Neural progenitor cell (in vitro differentiated cells): ENCODE measurements around the gene PGGT1B. TPM values are rescaled to one million over a fixed set of nuclear protein-coding genes. Genes with fewer than 3 reads are reported as not detected.

Experiments used
- DNase-seq: peaks from one replicate; pipeline ENCODE4 v3.0.0-alpha.2; 2016; ENCODE audit warnings: low spot score
- H2AFZ ChIP-seq: fragments of 200-600 bp; sonication (generic); replicated peaks from 2 replicates; pipeline ENCODE4 v1.6.1; 2016; ENCODE audit warnings: antibody characterized with exemption
- H3F3A ChIP-seq: fragments of 200-600 bp; sonication (generic); 2 replicates; pipeline ENCODE4 v1.6.1; 2016; ENCODE audit warnings: antibody characterized with exemption, low read depth
- H3K27ac ChIP-seq: fragments of 200-600 bp; sonication (generic); 2 replicates; pipeline ENCODE4 v1.5.1; 2016; ENCODE audit warnings: mild to moderate bottlenecking
- H3K27me3 ChIP-seq: fragments of 200-600 bp; sonication (generic); 2 replicates; pipeline ENCODE4 v1.6.1; 2016; ENCODE audit warnings: mild to moderate bottlenecking, moderate library complexity
- H3K36me3 ChIP-seq: fragments of 200-600 bp; sonication (generic); 2 replicates; pipeline ENCODE4 v1.5.1; 2016
- H3K4me1 ChIP-seq: fragments of 200-600 bp; sonication (generic); 2 replicates; pipeline ENCODE4 v1.6.1; 2016; ENCODE audit warnings: mixed run types
- H3K4me2 ChIP-seq: fragments of 200-600 bp; sonication (generic); 2 replicates; pipeline ENCODE4 v1.6.1; 2016
- H3K4me3 ChIP-seq: fragments of 200-600 bp; sonication (generic); 2 replicates; pipeline ENCODE4 v1.5.1; 2016
- H3K79me2 ChIP-seq: fragments of 200-600 bp; sonication (generic); 2 replicates; pipeline ENCODE4 v1.6.1; 2016; ENCODE audit warnings: low read depth
- H3K9ac ChIP-seq: fragments of 200-600 bp; sonication (generic); 2 replicates; pipeline ENCODE4 v1.6.1; 2016
- H3K9me3 ChIP-seq: fragments of 200-600 bp; sonication (generic); 2 replicates; pipeline ENCODE4 v1.5.1; 2016; ENCODE audit warnings: low read depth
- H4K20me1 ChIP-seq: fragments of 200-600 bp; sonication (generic); 2 replicates; pipeline ENCODE4 v1.6.1; 2016; ENCODE audit warnings: low read depth
- H3K27ac Mint-ChIP-seq: 3 replicates; pipeline ENCODE4 v1.8.0; 2021; ENCODE audit warnings: mixed read lengths
- H3K27me3 Mint-ChIP-seq: 2 replicates; pipeline ENCODE4 v1.8.0; 2022; ENCODE audit warnings: low read depth, mild to moderate bottlenecking, inconsistent platforms, moderate library complexity, mixed read lengths; ENCODE audit not compliant: insufficient read depth
- H3K36me3 Mint-ChIP-seq: 3 replicates; pipeline ENCODE4 v1.8.0; 2021; ENCODE audit warnings: mixed read lengths
- H3K4me1 Mint-ChIP-seq: 3 replicates; pipeline ENCODE4 v1.8.0; 2021; ENCODE audit warnings: mixed read lengths
- H3K4me3 Mint-ChIP-seq: 3 replicates; pipeline ENCODE4 v1.8.0; 2021; ENCODE audit warnings: mild to moderate bottlenecking, moderate library complexity, mixed read lengths
- H3K9me3 Mint-ChIP-seq: 3 replicates; pipeline ENCODE4 v1.8.0; 2020; ENCODE audit warnings: mixed read lengths
- CTCF ChIP-seq: fragments of 200-600 bp; sonication (generic); IDR thresholded peaks from 2 replicates; pipeline ENCODE4 v1.5.1; 2017; ENCODE audit warnings: antibody characterized with exemption, mild to moderate bottlenecking
- EZH2 ChIP-seq: fragments of 200-600 bp; sonication (generic); IDR thresholded peaks from 2 replicates; pipeline ENCODE4 v1.6.1; 2017; ENCODE audit warnings: antibody characterized with exemption, mild to moderate bottlenecking, moderate library complexity
- EZH2phosphoT487 ChIP-seq: fragments of 200-600 bp; sonication (generic); IDR thresholded peaks from 2 replicates; pipeline ENCODE4 v1.6.1; 2017; ENCODE audit warnings: antibody characterized with exemption
- total RNA-seq: library from RNA; depleted of rRNA; stranded (reverse); fragments of >200 nt; gene quantifications from 2 replicates; pipeline ENCODE4 v1.2.3, GENCODE V29; 2015; ENCODE audit warnings: low replicate concordance

The PGGT1B gene
- total RNA-seq, 1 donor from 2014 or later = 20.6 TPM

GRCh38 chr5:115191474-115192031 is 71.1 kb downstream of the PGGT1B start:
- TF ChIP-seq EZH2 (no peak), CTCF (no peak), EZH2phosphoT487 (no peak)
- no peaks in the 10 kb centered on the region for H3K4me1 Mint-ChIP-seq
- H3K4me3 ChIP-seq = no peak overlapping the region

DNA sequence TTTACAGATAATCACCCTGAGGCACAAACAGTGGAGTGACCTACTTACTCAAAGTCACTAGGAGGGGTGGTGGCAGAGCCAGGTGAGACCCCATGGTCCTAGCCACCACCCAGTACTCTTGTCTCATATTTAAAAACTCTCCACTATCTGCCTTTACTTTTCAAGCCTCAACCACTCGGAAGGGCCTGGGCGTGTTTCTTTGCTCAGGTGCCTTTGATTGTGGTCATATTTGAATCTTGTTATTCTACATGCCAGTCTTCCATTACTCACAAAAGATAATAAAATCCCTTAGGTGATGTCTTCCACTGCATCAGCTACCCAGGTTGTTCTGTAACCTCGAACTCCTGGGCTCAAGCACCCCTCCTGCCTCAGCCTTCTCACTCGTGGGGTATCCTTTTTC is 72.3 kb downstream of the PGGT1B start:
- no peaks in the 10 kb centered on the region for H3K9me3 Mint-ChIP-seq
- H2AFZ ChIP-seq = no peak overlapping the region
- no peak for DNase-seq
- H3K4me3 Mint-ChIP-seq = no peak overlapping the region
- H3K9ac ChIP-seq = no peak overlapping the region
- no peaks in the 10 kb centered on the region for H3K36me3 Mint-ChIP-seq
- no peak overlapping the region for H3K27ac ChIP-seq
- no peaks in the 10 kb centered on the region for H3K9me3 ChIP-seq
- no peaks in the 10 kb centered on the region for H3F3A ChIP-seq
- no peaks in the 10 kb centered on the region for H3K27me3 Mint-ChIP-seq
- no peaks in the 10 kb centered on the region for H4K20me1 ChIP-seq
- H3K27ac Mint-ChIP-seq = no peak overlapping the region
- no peaks in the 10 kb centered on the region for H3K4me1 ChIP-seq
- no peaks in the 10 kb centered on the region for H3K4me1 Mint-ChIP-seq
- H3K27me3 ChIP-seq = no peaks in the 10 kb centered on the region
- no peak for TF ChIP-seq EZH2phosphoT487
- TF ChIP-seq CTCF = no peak
- TF ChIP-seq EZH2 = no peak
- H3K79me2 ChIP-seq = no peaks in the 10 kb centered on the region
- no peak overlapping the region for H3K4me2 ChIP-seq
- no peaks in the 10 kb centered on the region for H3K36me3 ChIP-seq
- no peak overlapping the region for H3K4me3 ChIP-seq

More at GRCh38 chr5:115191474-115192031, 71.1 kb downstream of the PGGT1B start:
- H3K27me3 Mint-ChIP-seq = no peaks in the 10 kb centered on the region
- Histone ChIP-seq H3K36me3 (no peaks in the 10 kb centered on the region), H3K4me1 (no peaks in the 10 kb centered on the region), H3K27me3 (no peaks in the 10 kb centered on the region), H3K79me2 (no peaks in the 10 kb centered on the region), H3K27ac (no peak overlapping the region), H3K9ac (no peak overlapping the region), H2AFZ (no peak overlapping the region), H3K9me3 (no peaks in the 10 kb centered on the region), H3F3A (no peaks in the 10 kb centered on the region), H3K4me2 (no peak overlapping the region), H4K20me1 (no peaks in the 10 kb centered on the region)
- H3K36me3 Mint-ChIP-seq = no peaks in the 10 kb centered on the region
- H3K4me3 Mint-ChIP-seq = no peak overlapping the region
- H3K27ac Mint-ChIP-seq = no peak overlapping the region
- no peaks in the 10 kb centered on the region for H3K9me3 Mint-ChIP-seq
- DNase-seq = no peak

- H3K4me3 ChIP-seq = no peak overlapping the region
- Mint-ChIP-seq H3K27ac (no peak overlapping the region), H3K4me1 (no peaks in the 10 kb centered on the region), H3K9me3 (no peaks in the 10 kb centered on the region), H3K27me3 (no peaks in the 10 kb centered on the region), H3K36me3 (no peaks in the 10 kb centered on the region), H3K4me3 (no peak overlapping the region)
- H3F3A ChIP-seq = no peaks in the 10 kb centered on the region
- no peaks in the 10 kb centered on the region for H3K9me3 ChIP-seq
- no peaks in the 10 kb centered on the region for H4K20me1 ChIP-seq
- no peak for TF ChIP-seq EZH2phosphoT487
- no peak for TF ChIP-seq EZH2
- no peaks in the 10 kb centered on the region for H3K27me3 ChIP-seq
- H3K79me2 ChIP-seq = no peaks in the 10 kb centered on the region
- H3K36me3 ChIP-seq = no peaks in the 10 kb centered on the region
- no peak overlapping the region for H3K9ac ChIP-seq
- no peak overlapping the region for H2AFZ ChIP-seq
- no peak overlapping the region for H3K27ac ChIP-seq
- no peak overlapping the region for H3K4me2 ChIP-seq
- no peak for DNase-seq
- H3K4me1 ChIP-seq = no peaks in the 10 kb centered on the region
Measured at GRCh38 chr5:115189866-115190265, 72.8 kb downstream of the PGGT1B start.

DNA sequence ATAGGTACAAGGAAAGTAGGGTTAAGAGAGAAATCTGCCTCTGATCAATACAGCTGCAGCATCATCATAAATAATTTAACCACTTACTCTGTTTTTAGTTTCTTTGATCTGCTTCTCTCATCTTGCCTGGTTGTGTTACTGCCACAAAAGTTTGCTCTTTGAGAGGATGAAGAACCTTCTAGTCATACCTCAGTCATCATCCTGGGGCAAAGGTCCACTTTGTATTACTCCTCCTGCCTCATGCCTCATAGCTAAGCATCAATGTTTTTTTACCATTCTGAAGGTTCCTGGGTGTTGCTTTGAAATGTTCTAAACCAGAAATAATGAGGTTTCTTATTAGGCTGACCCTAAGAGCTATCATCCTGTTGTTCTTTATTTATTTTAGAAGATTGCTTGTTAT is 75.9 kb downstream of the PGGT1B start:
- no peaks in the 10 kb centered on the region for H4K20me1 ChIP-seq
- TF ChIP-seq EZH2 (no peak), EZH2phosphoT487 (no peak), CTCF (no peak)
- no peak for DNase-seq
- Mint-ChIP-seq H3K4me1 (no peaks in the 10 kb centered on the region), H3K4me3 (no peak overlapping the region), H3K9me3 (no peaks in the 10 kb centered on the region), H3K27me3 (peaks cover 5% of the 10 kb centered on the region), H3K36me3 (no peaks in the 10 kb centered on the region), H3K27ac (no peak overlapping the region)
- no peak overlapping the region for H3K27ac ChIP-seq
- H3K9ac ChIP-seq = no peak overlapping the region
- H3K27me3 ChIP-seq = peaks cover 25% of the 10 kb centered on the region
- H3K36me3 ChIP-seq = no peaks in the 10 kb centered on the region
- peaks cover 2% of the 10 kb centered on the region for H3F3A ChIP-seq
- no peaks in the 10 kb centered on the region for H3K4me1 ChIP-seq
- H3K79me2 ChIP-seq = no peaks in the 10 kb centered on the region
- H3K9me3 ChIP-seq = no peaks in the 10 kb centered on the region
- H3K4me3 ChIP-seq = no peak overlapping the region
- H3K4me2 ChIP-seq = no peak overlapping the region
- H2AFZ ChIP-seq = no peak overlapping the region
